Gastroesophageal sphincter (tissue), 4 donors: ENCODE measurements around the gene FNBP1. TPM values are rescaled to one million over a fixed set of nuclear protein-coding genes. Genes with fewer than 3 reads are reported as not detected.
A peak's percentile ranks its signal among the peaks of the same experiment; 100 is the strongest.

Experiments used
- ATAC-seq: fragments of 150-250 bp; one replicate; pipeline ENCODE4 v1.9.1; 2016; ENCODE audit warnings: mild to moderate bottlenecking, moderate library complexity
- H3K27ac ChIP-seq, 4 donors: fragments of 200-600 bp; sonication (generic) in 3 of 4; 1 replicate in 3 of 4; 2 replicates in 1 of 4; pipeline ENCODE4 v1.5.1; 2016 to 2019
- H3K27me3 ChIP-seq: fragments of 200-600 bp; sonication (generic); one replicate; pipeline ENCODE4 v1.5.1; 2019
- H3K36me3 ChIP-seq, 2 donors: fragments of 200-600 bp; sonication (generic); one replicate each; pipeline ENCODE4 v1.5.1; 2019; ENCODE audit warnings: control low read depth in 1 of 2
- H3K4me1 ChIP-seq, 3 donors: fragments of 200-600 bp; sonication (generic); 1 replicate in 2 of 3; 2 replicates in 1 of 3; pipeline ENCODE4 v1.5.1; 2016 to 2019; ENCODE audit warnings: control low read depth in 2 of 3
- H3K4me3 ChIP-seq, 2 donors: fragments of 200-600 bp; sonication (generic); one replicate each; pipeline ENCODE4 v1.5.1; 2019; ENCODE audit warnings: mild to moderate bottlenecking in 1 of 2, moderate library complexity in 1 of 2
- H3K9me3 ChIP-seq, 3 donors: fragments of 200-600 bp; sonication (generic); one replicate each; pipeline ENCODE4 v1.5.1; 2017 to 2019; ENCODE audit warnings: control low read depth in 2 of 3
- CTCF ChIP-seq, 4 experiments: fragments of 200-600 bp in 2 of 4; fragments of 450-650 bp in 2 of 4; sonication (generic) in 1 of 4; IDR thresholded peaks; one replicate each; pipeline ENCODE4 v1.5.1; 2017 to 2019; ENCODE audit warnings: antibody characterized with exemption in 4 of 4, mild to moderate bottlenecking in 2 of 4, moderate library complexity in 2 of 4
- EP300 ChIP-seq: sonication (generic); formaldehyde crosslinking; IDR thresholded peaks from one replicate; pipeline ENCODE4 v1.6.1; 2017; ENCODE audit warnings: antibody characterized with exemption, mild to moderate bottlenecking
- POLR2A ChIP-seq, 2 donors: fragments of 450-650 bp; IDR thresholded peaks; one replicate each; pipeline ENCODE4 v1.6.1; 2017; ENCODE audit warnings: antibody characterized with exemption in 2 of 2, mild to moderate bottlenecking in 2 of 2, moderate library complexity in 1 of 2
- POLR2AphosphoS5 ChIP-seq: sonication (generic); formaldehyde crosslinking; IDR thresholded peaks from one replicate; pipeline ENCODE4 v1.6.1; 2017; ENCODE audit warnings: antibody characterized with exemption
- WGBS, 2 donors: methylation state at CpG; one replicate each; pipeline ENCODE4 v1.1.5; 2018; ENCODE audit warnings: low coverage in 1 of 2; 5-methylcytosine and 5-hydroxymethylcytosine counted together
- total RNA-seq, 4 donors: library from RNA; depleted of rRNA; stranded (reverse); fragments of >200 nt; gene quantifications; one replicate each; pipeline ENCODE4 v1.1.0, GENCODE V29; 2016

Gene FNBP1
- total RNA-seq, 4 donors from 2014 or later = 119 to 343 (median 188) TPM

- Histone ChIP-seq H3K4me3 (no peak overlapping the region), H3K36me3 (peaks cover 0 to 5% of the 10 kb centered on the region in 2 donors), H3K27ac (peak overlapping the region; percentile 19 to 88 (median 76)), H3K4me1 (peaks cover 12 to 90% (median 51%) of the 10 kb centered on the region in 3 donors), H3K9me3 (no peaks in the 10 kb centered on the region), H3K27me3 (no peaks in the 10 kb centered on the region)
- WGBS, 2 donors = 33 to 34% methylated on average over 4 to 5 of the region's 5 CpGs
- no peak for ATAC-seq
- no peak for TF ChIP-seq POLR2A (IDR thresholded peaks at IDR 0.05)
- TF ChIP-seq POLR2AphosphoS5 = no peak
- no peak for TF ChIP-seq CTCF (IDR thresholded peaks at IDR 0.05)
- TF ChIP-seq EP300 = no peak
Observed at GRCh38 chr9:129936222-129936621, 106.8 kb downstream of the FNBP1 start.

- H3K9me3 ChIP-seq = no peaks in the 10 kb centered on the region
- no peaks in the 10 kb centered on the region for H3K36me3 ChIP-seq
- H3K27ac ChIP-seq = peak overlapping the region; percentile 70 to 88 (median 82)
- H3K4me3 ChIP-seq = no peak overlapping the region
- 41 to 56% methylated on average over 4 to 5 of the region's 5 CpGs for WGBS, 2 donors
- peak; percentile 48 for TF ChIP-seq POLR2AphosphoS5
- TF ChIP-seq EP300 = no peak
- no peak for TF ChIP-seq CTCF (IDR thresholded peaks at IDR 0.05)
- TF ChIP-seq POLR2A (IDR thresholded peaks at IDR 0.05) = no peak
- ATAC-seq = peak; percentile 47
- H3K4me1 ChIP-seq = peaks cover 12 to 85% (median 51%) of the 10 kb centered on the region in 3 donors
- H3K27me3 ChIP-seq = no peaks in the 10 kb centered on the region
Observed at GRCh38 chr9:129934780-129935179, 108.2 kb downstream of the FNBP1 start.

- Histone ChIP-seq H3K9me3 (no peaks in the 10 kb centered on the region), H3K27ac (peak overlapping the region; percentile 70 to 88 (median 82)), H3K4me3 (no peak overlapping the region), H3K36me3 (peaks cover 0 to 5% of the 10 kb centered on the region in 2 donors), H3K4me1 (peaks cover 10 to 79% (median 48%) of the 10 kb centered on the region in 3 donors), H3K27me3 (no peaks in the 10 kb centered on the region)
- WGBS, 2 donors = 36 to 45% methylated on average over 4 of the region's 4 CpGs
- no peak for ATAC-seq
- TF ChIP-seq CTCF (IDR thresholded peaks at IDR 0.05) (no peak), POLR2AphosphoS5 (no peak), EP300 (no peak), POLR2A (IDR thresholded peaks at IDR 0.05) (no peak)
Observed at GRCh38 chr9:129934041-129934591, 108.9 kb downstream of the FNBP1 start.

GRCh38 chr9:129933185-129934040 is 109.6 kb downstream of the FNBP1 start:
- Histone ChIP-seq H3K36me3 (peaks cover 0 to 13% of the 10 kb centered on the region in 2 donors), H3K4me1 (peaks cover 4 to 72% (median 42%) of the 10 kb centered on the region in 3 donors), H3K4me3 (no peak overlapping the region), H3K27ac (peak overlapping the region; percentile 70 to 88 (median 82)), H3K27me3 (no peaks in the 10 kb centered on the region), H3K9me3 (no peaks in the 10 kb centered on the region)
- TF ChIP-seq POLR2AphosphoS5 (no peak), EP300 (no peak), POLR2A (IDR thresholded peaks at IDR 0.05) (no peak)
- WGBS, 2 donors = 27 to 41% methylated on average over 8 of the region's 8 CpGs
- no peak for ATAC-seq

- Histone ChIP-seq H3K27ac (peak overlapping the region; percentile 70 to 88 (median 82)), H3K4me3 (peak overlapping the region in 1 of 2 donors; percentile 12), H3K9me3 (no peaks in the 10 kb centered on the region), H3K36me3 (peaks cover 0 to 21% of the 10 kb centered on the region in 2 donors), H3K4me1 (peaks cover 4 to 63% (median 36%) of the 10 kb centered on the region in 3 donors), H3K27me3 (no peaks in the 10 kb centered on the region)
- ATAC-seq = no peak
- TF ChIP-seq EP300 (no peak), POLR2AphosphoS5 (no peak), CTCF (IDR thresholded peaks at IDR 0.05) (no peak), POLR2A (IDR thresholded peaks at IDR 0.05) (no peak)
- 16 to 22% methylated on average over 8 of the region's 8 CpGs for WGBS, 2 donors
Observed at GRCh38 chr9:129932303-129933151, 110.5 kb downstream of the FNBP1 start.
